SK-N-SH treated with all-trans-retinoic acid at 6 μM for 48 hours (cell line): ENCODE results near the gene S1PR4.
"Not testable (repeated sequence)": the region's sequence is repeated elsewhere in the genome, so short reads cannot be mapped to it uniquely, and the experiment has no call there.

Experiments used
- ATAC-seq: fragments of 200-7000 bp; cut with Tn5 transposase; 3 replicates; pipeline ENCODE4 v1.9.1; 2020; ENCODE audit warnings: mild to moderate bottlenecking, moderate library complexity
- BACH2 ChIP-seq: fragments of 250-450 bp; sonication (Bioruptor Pico); IDR thresholded peaks from 2 replicates; pipeline ENCODE4 v1.9.0; 2021; ENCODE audit warnings: mild to moderate bottlenecking, borderline replicate concordance
- CREB5 ChIP-seq: fragments of 250-450 bp; sonication (Bioruptor Pico); IDR thresholded peaks from 2 replicates; pipeline ENCODE4 v1.5.1; 2020; ENCODE audit warnings: low read depth, mild to moderate bottlenecking, moderate library complexity
- CSDC2 ChIP-seq: fragments of 250-450 bp; sonication (Bioruptor Pico); IDR thresholded peaks from 2 replicates; pipeline ENCODE4 v1.5.0; 2020; ENCODE audit warnings: mild to moderate bottlenecking, moderate library complexity
- CSRNP3 ChIP-seq: fragments of 250-450 bp; sonication (Bioruptor Pico); IDR thresholded peaks from 2 replicates; pipeline ENCODE4 v1.5.1; 2021; ENCODE audit warnings: mild to moderate bottlenecking, moderate library complexity
- ESRRG ChIP-seq: fragments of 250-450 bp; sonication (Bioruptor Pico); IDR thresholded peaks from 2 replicates; pipeline ENCODE4 v1.6.1; 2021; ENCODE audit warnings: mild to moderate bottlenecking
- ISL1 ChIP-seq: fragments of 250-450 bp; sonication (Bioruptor Pico); IDR thresholded peaks from 2 replicates; pipeline ENCODE4 v2.1.2; 2022; ENCODE audit warnings: mild to moderate bottlenecking, moderate library complexity
- PPARA ChIP-seq: fragments of 250-450 bp; sonication (Bioruptor Pico); IDR thresholded peaks from 2 replicates; pipeline ENCODE4 v1.5.0; 2020; ENCODE audit warnings: mild to moderate bottlenecking, borderline replicate concordance
- RARB ChIP-seq: fragments of 250-450 bp; sonication (Bioruptor Pico); IDR thresholded peaks from 2 replicates; pipeline ENCODE4 v1.8.0; 2021; ENCODE audit warnings: mild to moderate bottlenecking, moderate library complexity
- SNAI2 ChIP-seq: fragments of 250-450 bp; sonication (Bioruptor Pico); IDR thresholded peaks from 2 replicates; pipeline ENCODE4 v1.5.0; 2020; ENCODE audit warnings: mild to moderate bottlenecking, moderate library complexity
- TCF4 ChIP-seq: fragments of 250-450 bp; sonication (Bioruptor Pico); IDR thresholded peaks from 2 replicates; pipeline ENCODE4 v1.8.0; 2021; ENCODE audit warnings: mild to moderate bottlenecking, moderate library complexity, borderline replicate concordance
- TOX ChIP-seq: fragments of 250-450 bp; sonication (Bioruptor Pico); IDR thresholded peaks from 2 replicates; pipeline ENCODE4 v1.8.0; 2021; ENCODE audit warnings: mild to moderate bottlenecking, moderate library complexity, borderline replicate concordance
- ZC3H10 ChIP-seq: fragments of 250-450 bp; sonication (Bioruptor Pico); IDR thresholded peaks from 2 replicates; pipeline ENCODE4 v1.5.1; 2021; ENCODE audit warnings: mild to moderate bottlenecking, moderate library complexity
- ZNF70 ChIP-seq: fragments of 450-650 bp; formaldehyde crosslinking; IDR thresholded peaks from 2 replicates; pipeline ENCODE4 v1.5.0; 2020; ENCODE audit warnings: mild to moderate bottlenecking, moderate library complexity
- ZNF8 ChIP-seq: fragments of 450-650 bp; formaldehyde crosslinking; IDR thresholded peaks from 2 replicates; pipeline ENCODE4 v1.5.0; 2020; ENCODE audit warnings: mild to moderate bottlenecking, moderate library complexity
- TF ChIP-seq, protein P1 (sequence below): fragments of 250-450 bp; sonication (Bioruptor Pico); IDR thresholded peaks from 2 replicates; pipeline ENCODE4 v1.5.0; 2020; ENCODE audit warnings: mild to moderate bottlenecking, moderate library complexity
- TF ChIP-seq, protein P2 (sequence below): fragments of 250-450 bp; sonication (Bioruptor Pico); IDR thresholded peaks from 2 replicates; pipeline ENCODE4 v1.8.0; 2021; ENCODE audit warnings: low read depth, mild to moderate bottlenecking, moderate library complexity, borderline replicate concordance
- TF ChIP-seq, protein P3 (sequence below): fragments of 250-450 bp; sonication (Bioruptor Pico); IDR thresholded peaks from 2 replicates; pipeline ENCODE4 v1.8.0; 2020; ENCODE audit warnings: mild to moderate bottlenecking, moderate library complexity, borderline replicate concordance

The S1PR4 gene

DNA sequence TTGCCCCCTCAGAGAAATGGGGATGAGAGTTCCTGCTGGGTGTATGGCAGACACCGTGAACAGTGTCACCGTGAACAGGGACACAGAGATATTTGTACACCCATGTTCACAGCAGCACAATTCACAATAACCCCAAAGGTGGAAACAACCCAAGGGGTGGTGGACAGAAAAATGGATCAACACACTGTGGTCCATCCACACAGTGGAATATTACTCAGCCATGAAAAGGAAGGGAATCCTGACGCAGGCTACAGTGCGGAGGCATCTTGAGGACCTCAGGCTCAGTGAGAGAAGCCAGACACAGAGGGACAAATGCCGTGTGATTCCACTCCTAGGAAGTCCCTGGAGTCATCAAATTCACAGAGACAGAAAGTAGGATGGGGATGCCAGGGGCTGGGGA is 38.3 kb downstream of the S1PR4 start:
- no peak for ATAC-seq
- no peak for TF ChIP-seq ZC3H10 (CRISPR knock-in tag)
- TF ChIP-seq CSDC2 (CRISPR knock-in tag), result no peak
- TF ChIP-seq BACH2 (CRISPR knock-in tag), result no peak
- no peak for TF ChIP-seq ZNF8 (CRISPR knock-in tag)
- TF ChIP-seq SNAI2 (CRISPR knock-in tag), result no peak
- TF ChIP-seq, protein P1, sequence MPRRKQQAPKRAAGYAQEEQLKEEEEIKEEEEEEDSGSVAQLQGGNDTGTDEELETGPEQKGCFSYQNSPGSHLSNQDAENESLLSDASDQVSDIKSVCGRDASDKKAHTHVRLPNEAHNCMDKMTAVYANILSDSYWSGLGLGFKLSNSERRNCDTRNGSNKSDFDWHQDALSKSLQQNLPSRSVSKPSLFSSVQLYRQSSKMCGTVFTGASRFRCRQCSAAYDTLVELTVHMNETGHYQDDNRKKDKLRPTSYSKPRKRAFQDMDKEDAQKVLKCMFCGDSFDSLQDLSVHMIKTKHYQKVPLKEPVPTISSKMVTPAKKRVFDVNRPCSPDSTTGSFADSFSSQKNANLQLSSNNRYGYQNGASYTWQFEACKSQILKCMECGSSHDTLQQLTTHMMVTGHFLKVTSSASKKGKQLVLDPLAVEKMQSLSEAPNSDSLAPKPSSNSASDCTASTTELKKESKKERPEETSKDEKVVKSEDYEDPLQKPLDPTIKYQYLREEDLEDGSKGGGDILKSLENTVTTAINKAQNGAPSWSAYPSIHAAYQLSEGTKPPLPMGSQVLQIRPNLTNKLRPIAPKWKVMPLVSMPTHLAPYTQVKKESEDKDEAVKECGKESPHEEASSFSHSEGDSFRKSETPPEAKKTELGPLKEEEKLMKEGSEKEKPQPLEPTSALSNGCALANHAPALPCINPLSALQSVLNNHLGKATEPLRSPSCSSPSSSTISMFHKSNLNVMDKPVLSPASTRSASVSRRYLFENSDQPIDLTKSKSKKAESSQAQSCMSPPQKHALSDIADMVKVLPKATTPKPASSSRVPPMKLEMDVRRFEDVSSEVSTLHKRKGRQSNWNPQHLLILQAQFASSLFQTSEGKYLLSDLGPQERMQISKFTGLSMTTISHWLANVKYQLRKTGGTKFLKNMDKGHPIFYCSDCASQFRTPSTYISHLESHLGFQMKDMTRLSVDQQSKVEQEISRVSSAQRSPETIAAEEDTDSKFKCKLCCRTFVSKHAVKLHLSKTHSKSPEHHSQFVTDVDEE (CRISPR knock-in tag), result no peak
- TF ChIP-seq TCF4 (CRISPR knock-in tag), result no peak
- TF ChIP-seq RARB (CRISPR knock-in tag), result no peak
- no peak for TF ChIP-seq ESRRG (CRISPR knock-in tag)
- TF ChIP-seq PPARA (CRISPR knock-in tag), result no peak

DNA sequence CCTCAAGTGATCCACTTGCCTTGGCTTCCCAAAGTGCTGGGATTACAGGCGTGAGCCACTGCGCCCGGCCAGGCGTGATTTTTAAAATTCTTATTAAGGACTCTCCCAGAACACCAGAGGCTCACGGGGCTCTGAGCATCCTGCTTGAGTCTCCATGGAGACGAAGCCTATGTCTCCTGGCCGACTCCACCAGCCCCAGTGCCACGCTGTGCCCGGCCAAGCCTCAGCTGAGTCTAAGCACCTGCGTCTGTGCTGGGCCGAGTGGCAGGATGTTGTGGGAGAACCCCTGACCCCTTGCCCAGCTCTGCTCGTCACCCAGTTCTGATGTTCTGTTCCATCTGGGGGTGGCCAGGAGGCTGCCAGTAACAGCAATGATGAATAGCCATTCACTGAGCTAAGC is 42.0 kb downstream of the S1PR4 start:
- TF ChIP-seq ESRRG (CRISPR knock-in tag) (no peak), TOX (CRISPR knock-in tag) (no peak), CSRNP3 (no peak), BACH2 (CRISPR knock-in tag) (no peak), ZNF70 (CRISPR knock-in tag) (no peak), ZC3H10 (CRISPR knock-in tag) (no peak), CREB5 (CRISPR knock-in tag) (no peak), ISL1 (CRISPR knock-in tag) (no peak)
- TF ChIP-seq, protein P1 (CRISPR knock-in tag), result no peak
- TF ChIP-seq, protein P2, sequence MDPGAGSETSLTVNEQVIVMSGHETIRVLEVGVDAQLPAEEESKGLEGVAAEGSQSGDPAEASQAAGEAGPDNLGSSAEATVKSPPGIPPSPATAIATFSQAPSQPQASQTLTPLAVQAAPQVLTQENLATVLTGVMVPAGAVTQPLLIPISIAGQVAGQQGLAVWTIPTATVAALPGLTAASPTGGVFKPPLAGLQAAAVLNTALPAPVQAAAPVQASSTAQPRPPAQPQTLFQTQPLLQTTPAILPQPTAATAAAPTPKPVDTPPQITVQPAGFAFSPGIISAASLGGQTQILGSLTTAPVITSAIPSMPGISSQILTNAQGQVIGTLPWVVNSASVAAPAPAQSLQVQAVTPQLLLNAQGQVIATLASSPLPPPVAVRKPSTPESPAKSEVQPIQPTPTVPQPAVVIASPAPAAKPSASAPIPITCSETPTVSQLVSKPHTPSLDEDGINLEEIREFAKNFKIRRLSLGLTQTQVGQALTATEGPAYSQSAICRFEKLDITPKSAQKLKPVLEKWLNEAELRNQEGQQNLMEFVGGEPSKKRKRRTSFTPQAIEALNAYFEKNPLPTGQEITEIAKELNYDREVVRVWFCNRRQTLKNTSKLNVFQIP (CRISPR knock-in tag), result no peak
- TF ChIP-seq, protein P3, sequence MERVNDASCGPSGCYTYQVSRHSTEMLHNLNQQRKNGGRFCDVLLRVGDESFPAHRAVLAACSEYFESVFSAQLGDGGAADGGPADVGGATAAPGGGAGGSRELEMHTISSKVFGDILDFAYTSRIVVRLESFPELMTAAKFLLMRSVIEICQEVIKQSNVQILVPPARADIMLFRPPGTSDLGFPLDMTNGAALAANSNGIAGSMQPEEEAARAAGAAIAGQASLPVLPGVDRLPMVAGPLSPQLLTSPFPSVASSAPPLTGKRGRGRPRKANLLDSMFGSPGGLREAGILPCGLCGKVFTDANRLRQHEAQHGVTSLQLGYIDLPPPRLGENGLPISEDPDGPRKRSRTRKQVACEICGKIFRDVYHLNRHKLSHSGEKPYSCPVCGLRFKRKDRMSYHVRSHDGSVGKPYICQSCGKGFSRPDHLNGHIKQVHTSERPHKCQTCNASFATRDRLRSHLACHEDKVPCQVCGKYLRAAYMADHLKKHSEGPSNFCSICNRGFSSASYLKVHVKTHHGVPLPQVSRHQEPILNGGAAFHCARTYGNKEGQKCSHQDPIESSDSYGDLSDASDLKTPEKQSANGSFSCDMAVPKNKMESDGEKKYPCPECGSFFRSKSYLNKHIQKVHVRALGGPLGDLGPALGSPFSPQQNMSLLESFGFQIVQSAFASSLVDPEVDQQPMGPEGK, result no peak
- TF ChIP-seq, all 23 proteins: peak for 0

GRCh38 chr19:3221576-3221975 is 43.0 kb downstream of the S1PR4 start:
- ATAC-seq, result not testable (repeated sequence)

More for the DNA sequence above, 42.0 kb downstream of the S1PR4 start:
- ATAC-seq, result no peak
